GM19468 (cell line): ENCODE data around the gene MRPS24.

Experiments used
- ATAC-seq: cut with Tn5 transposase; IDR thresholded peaks from one replicate; pipeline ENCODE4 v1.9.1; 2021; ENCODE audit warnings: mild to moderate bottlenecking, moderate library complexity, moderate number of reproducible peaks; ENCODE audit not compliant: unreplicated experiment; ENCODE audit errors: extremely low read depth

MRPS24 gene

DNA sequence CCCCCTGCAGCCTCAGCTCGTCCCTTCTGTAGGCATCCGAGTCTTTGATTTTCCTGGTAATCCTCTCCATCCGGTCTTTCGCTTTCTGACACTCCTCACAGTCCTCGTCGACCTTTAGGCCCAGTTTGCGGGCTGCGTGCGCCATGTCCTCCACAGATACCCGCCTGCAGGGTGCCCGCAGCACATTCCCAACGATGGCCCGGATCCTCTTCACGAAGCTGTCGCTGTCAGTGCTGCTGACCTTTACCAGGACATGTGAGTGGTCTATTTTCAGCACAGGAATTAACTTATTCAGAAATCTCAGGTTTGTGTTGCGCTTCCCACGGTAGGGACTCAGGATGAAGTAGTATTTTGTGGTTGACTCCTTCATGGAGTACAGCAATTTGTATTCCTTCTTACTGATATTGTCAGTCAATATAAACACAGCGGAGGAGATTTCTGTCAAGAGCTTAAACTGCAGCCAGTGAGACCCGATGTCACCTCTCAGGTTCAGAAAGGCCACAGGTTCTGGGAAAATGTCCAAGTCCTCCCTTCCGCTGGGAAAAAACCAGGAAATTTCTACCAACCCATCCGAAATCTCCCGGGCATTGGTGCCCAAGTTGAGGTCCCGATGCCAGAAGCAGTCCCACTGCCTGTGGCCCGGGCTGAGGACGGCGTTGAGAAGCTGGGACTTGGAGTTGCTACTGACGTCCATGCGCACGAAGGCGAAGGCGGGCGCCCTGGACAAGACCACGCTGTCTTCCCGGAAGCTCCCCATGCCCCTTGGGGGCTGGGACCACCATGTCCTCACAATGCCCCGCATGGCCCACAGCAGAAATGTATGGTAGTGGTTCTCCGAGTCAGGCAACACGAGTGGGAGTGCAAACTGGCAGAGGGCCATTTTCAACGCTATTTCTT is 8.9 kb upstream of the MRPS24 start:
- no peak for ATAC-seq

- ATAC-seq: no peak
Measured at GRCh38 chr7:43876976-43877745, 7.8 kb upstream of the MRPS24 start.

GRCh38 chr7:43876241-43876640 is 6.9 kb upstream of the MRPS24 start:
- ATAC-seq: no peak

DNA sequence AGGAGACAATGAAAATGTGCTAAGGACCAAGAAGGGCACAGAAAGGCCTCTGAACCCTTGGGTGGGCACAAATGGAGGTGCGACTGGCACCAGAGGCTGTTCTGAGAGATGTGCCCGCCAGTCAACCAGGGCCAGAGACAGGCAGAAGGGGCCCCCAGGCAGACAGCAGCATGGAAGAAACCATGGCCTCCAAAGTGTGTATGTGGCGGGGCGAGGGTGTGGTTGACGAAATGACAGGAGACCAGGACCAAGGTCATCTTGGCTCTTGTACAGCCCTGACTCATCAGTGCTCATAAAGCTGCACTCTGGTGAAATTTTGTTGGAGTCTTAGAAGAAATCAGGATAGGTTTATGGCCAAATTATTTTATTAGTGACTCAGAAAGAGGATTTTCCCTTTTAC is 4.0 kb upstream of the MRPS24 start:
- no peak for ATAC-seq

DNA sequence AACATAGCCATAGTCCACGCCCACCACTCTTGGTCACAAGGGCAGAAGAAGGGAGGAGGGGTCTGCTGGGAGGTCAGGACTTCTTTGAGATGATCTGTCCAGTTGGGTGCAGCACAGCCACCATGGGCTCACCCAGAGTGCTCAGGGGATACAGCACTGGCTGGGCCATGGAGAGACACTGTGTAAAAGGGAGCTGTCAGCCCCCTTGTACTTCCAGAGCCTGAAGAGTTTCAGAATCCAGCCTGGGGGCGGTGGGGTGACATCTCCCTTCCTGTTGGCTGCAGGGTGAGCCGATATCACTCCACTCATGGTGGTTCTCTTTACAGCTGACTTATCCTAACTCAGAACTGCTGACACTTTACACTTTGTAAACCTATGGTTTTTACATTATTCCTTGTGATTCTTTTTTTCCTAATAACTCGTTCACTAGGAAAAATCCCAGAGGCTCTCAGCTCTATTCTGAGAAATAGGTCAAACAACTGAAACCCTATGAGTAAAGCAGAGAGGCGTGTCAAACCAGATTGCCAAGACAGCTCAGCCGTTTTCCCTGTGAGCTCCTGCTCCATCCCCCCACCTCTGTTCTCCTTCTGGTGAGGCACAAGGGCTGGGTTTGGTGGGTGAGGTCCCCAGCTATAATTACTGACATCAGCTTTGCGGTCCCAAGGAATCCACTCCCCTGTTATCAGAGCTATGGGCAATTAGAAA is 3.2 kb upstream of the MRPS24 start:
- ATAC-seq: no peak

- no peak for ATAC-seq
Measured at GRCh38 chr7:43871064-43871463, 1.7 kb upstream of the MRPS24 start.

DNA sequence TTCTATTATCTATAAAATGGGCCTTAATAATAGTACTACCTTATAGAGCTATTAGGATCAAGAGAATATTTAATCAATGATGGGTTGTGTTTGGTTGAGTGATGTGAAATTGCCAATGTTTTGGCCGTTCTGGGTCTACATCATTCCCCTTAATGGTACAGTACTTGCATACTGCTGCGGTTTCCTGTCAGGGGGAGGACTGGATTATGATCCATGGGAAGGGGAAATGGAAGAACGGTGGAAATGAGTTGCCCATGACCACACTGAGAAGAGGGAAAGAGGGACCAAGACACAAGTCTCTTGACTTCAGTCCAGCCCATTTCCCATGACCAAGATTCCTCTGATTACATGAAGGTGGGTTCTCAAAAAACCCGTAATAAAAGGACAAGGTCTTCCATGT is 999 bp upstream of the MRPS24 start:
- ATAC-seq: no peak

DNA sequence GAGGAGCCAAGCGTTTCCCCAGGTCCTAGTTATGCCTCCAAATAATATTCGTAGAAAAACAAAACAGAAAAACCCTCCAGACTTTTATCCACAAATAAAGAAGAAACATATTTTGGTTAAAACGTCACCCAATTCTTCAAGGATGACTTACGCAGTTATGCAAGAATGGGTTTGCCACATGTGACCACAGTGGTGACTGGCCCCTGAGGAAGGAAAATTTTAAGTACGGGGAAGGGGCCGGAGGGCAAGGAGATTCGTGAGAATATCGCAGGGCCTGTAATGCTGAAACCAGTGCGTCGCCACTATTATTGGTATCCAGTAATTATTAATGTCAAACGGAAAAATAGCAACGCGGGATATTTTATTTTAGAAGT is 537 bp upstream of the MRPS24 start:
- no peak for ATAC-seq

- no peak for ATAC-seq
Measured at GRCh38 chr7:43868681-43869005, 674 bp downstream of the MRPS24 start.

DNA sequence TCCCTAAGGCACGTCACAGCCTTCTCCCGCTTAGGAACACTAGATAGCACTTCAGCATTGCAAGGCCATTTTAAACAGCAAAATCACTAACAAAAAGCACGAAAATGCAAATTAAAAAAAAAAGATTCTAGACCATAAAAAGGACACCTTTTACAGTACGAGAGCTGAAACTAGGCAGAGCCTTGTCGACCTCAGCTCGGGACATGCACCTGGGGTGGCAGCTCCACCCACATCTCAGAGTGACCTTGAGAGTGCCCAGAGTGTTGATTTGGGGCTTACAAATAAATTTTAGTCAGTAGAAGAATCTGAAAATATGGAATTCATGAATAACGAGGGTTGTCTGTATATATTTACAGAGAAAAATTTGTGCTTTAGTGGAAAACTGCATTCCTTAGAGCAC is 1.1 kb downstream of the MRPS24 start:
- no peak for ATAC-seq

GRCh38 chr7:43865277-43865676 is 4.0 kb downstream of the MRPS24 start:
- ATAC-seq: no peak

- no peak for ATAC-seq
Measured at GRCh38 chr7:43864126-43864525, 5.2 kb downstream of the MRPS24 start.

- ATAC-seq: no peak
Measured at GRCh38 chr7:43856996-43857395, 12.3 kb downstream of the MRPS24 start.

- no peak for ATAC-seq
Measured at GRCh38 chr7:43856316-43856715, 13.0 kb downstream of the MRPS24 start.

DNA sequence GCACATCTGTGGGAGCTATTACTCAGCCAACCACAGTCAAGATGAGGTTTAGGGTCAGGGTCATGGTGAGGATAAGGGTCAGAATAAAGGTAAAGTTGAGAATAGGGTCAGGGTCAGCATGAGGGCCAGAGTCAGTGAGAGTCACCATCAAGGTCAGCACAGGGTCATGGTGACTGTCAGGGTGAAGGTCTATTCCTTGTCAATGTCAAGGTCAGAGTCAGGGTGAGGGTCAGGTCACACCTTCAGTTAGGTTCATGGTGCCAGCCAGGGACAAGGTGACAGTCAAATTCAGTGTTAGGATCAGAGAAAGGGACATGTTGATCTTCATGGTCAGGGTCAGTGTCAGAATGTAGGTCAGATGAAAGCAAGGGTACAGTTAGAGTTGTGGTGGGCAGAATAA is 14.1 kb downstream of the MRPS24 start:
- no peak for ATAC-seq

GRCh38 chr7:43851805-43852204 is 17.5 kb downstream of the MRPS24 start:
- ATAC-seq: no peak

DNA sequence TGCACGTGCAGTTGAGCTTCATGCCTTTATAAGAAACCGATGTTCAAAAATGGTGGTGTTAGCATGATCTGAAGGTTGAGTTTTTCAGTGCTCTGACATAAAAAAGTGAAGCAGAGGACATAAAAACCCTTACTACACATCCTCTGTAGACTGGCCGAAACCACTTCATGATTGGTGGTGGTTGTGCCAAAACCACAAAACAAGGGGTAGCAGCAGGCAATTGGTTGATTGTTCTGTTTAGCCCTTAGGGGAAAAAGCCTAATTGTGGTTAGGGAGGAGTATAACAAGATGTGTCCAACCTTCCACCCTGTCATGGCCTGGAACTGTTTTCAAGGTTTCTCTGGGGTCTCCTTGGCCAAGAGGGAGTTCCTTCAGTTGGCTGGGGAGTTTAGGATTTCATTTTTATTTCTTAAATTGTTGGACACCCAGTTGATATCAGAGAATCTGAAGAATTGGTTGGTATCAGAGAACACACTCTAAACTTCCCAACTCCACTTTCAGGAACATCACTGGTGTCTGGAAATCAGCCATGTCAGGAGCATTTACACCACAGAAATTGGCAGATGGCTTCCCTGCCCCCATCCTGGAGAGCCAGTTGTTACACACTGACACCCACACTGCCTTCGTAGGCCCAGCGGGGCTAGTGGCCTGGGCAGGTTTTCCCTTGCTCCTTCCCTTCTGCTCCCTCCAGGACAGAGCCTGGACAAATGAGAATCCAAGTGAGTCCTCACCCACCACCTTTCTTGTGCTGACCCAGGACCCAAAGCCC is 18.8 kb downstream of the MRPS24 start:
- no peak for ATAC-seq

- ATAC-seq: no peak
Measured at GRCh38 chr7:43849047-43849446, 20.3 kb downstream of the MRPS24 start.

GRCh38 chr7:43847496-43847895 is 21.8 kb downstream of the MRPS24 start:
- ATAC-seq: no peak

- ATAC-seq: no peak
Measured at GRCh38 chr7:43844662-43845061, 24.7 kb downstream of the MRPS24 start.
